Neural crest cell (in vitro differentiated cells): ENCODE measurements around the gene DPH2. TPM values are rescaled to one million over a fixed set of nuclear protein-coding genes. Genes with fewer than 3 reads are reported as not detected.

Experiments used
- DNase-seq: peaks from one replicate; pipeline ENCODE4 v3.0.0; 2021; ENCODE audit warnings: low read depth, mixed read lengths, low spot score
- H3K27ac Mint-ChIP-seq: one replicate; pipeline ENCODE4 v1.8.0; 2021; ENCODE audit warnings: mild to moderate bottlenecking, mixed read lengths; ENCODE audit not compliant: unreplicated experiment
- H3K27me3 Mint-ChIP-seq: 2 replicates; pipeline ENCODE4 v1.8.0; 2021; ENCODE audit warnings: low read depth, mild to moderate bottlenecking, mixed read lengths
- H3K36me3 Mint-ChIP-seq: 2 replicates; pipeline ENCODE4 v1.8.0; 2021; ENCODE audit warnings: low read depth, mild to moderate bottlenecking, mixed read lengths
- H3K4me1 Mint-ChIP-seq: 2 replicates; pipeline ENCODE4 v1.8.0; 2021; ENCODE audit warnings: mixed read lengths
- H3K4me3 Mint-ChIP-seq: one replicate; pipeline ENCODE4 v1.8.0; 2021; ENCODE audit warnings: mild to moderate bottlenecking, mixed read lengths
- H3K9me3 Mint-ChIP-seq: 2 replicates; pipeline ENCODE4 v1.8.0; 2021; ENCODE audit warnings: mixed read lengths
- long read RNA-seq: library from polyadenylated mRNA; unstranded; transcript quantifications from one replicate; pipeline ENCODE4 v2.0.0, GENCODE V29; 2020
- total RNA-seq: library from RNA; stranded (reverse); gene quantifications from 2 replicates; pipeline ENCODE4 v1.2.1, GENCODE V29; 2021
- TF ChIP-seq, protein P1 (sequence below): fragments of 200-600 bp; sonication (generic); conservative IDR thresholded peaks from 2 replicates; pipeline ENCODE4 v1.5.0; 2021; ENCODE audit warnings: antibody characterized with exemption, mild to moderate bottlenecking

The DPH2 gene, protein sequence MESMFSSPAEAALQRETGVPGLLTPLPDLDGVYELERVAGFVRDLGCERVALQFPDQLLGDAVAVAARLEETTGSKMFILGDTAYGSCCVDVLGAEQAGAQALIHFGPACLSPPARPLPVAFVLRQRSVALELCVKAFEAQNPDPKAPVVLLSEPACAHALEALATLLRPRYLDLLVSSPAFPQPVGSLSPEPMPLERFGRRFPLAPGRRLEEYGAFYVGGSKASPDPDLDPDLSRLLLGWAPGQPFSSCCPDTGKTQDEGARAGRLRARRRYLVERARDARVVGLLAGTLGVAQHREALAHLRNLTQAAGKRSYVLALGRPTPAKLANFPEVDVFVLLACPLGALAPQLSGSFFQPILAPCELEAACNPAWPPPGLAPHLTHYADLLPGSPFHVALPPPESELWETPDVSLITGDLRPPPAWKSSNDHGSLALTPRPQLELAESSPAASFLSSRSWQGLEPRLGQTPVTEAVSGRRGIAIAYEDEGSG
- 32.7 and 34.4 TPM in 2 replicates for total RNA-seq
- long read RNA-seq, transcript DPH2-201 (6 exons, 2,472 nt) = major isoform, 12 of 28 reads
- long read RNA-seq, partial matches to known transcripts = 6 of 28 reads
- long read RNA-seq, other reads (novel, unspliced or antisense) = 7 of 28 reads

DNA sequence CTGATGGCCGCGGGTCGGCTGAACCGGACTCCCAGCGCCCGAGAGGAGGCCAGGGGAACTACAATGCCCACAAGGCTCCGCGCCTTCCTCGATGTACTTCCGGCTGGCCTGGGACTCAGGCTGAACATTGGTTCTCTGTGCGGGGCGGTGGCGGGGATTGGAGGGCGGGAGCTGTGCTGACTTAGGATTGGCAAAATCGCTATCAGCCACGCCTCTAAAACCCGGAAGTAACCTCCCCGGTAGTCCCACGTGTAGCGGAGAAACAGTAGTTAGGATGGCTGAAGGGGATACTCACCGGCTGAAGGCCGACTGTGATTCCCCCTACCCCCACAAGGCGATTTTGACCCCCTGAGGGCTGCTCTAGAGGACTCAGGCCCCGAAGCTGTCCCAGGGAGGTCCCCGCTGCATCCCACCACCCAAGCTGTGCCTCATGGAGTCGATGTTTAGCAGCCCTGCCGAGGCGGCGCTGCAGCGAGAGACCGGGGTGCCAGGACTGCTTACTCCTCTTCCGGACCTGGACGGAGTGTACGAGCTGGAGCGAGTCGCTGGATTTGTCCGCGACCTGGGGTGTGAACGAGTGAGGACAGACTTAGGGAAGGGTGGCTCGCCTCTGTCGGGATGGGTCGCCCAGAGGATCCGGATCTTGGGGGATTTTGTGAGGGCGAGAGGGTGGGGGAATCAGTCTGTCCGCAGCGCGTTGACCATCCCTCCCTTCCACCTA is at the start of gene DPH2:
DPH2 (plus strand) TSS at position 265 of the 721 bp plus-strand sequence; CDS start at position 431, 166 bp downstream.
- TF ChIP-seq, protein P1, sequence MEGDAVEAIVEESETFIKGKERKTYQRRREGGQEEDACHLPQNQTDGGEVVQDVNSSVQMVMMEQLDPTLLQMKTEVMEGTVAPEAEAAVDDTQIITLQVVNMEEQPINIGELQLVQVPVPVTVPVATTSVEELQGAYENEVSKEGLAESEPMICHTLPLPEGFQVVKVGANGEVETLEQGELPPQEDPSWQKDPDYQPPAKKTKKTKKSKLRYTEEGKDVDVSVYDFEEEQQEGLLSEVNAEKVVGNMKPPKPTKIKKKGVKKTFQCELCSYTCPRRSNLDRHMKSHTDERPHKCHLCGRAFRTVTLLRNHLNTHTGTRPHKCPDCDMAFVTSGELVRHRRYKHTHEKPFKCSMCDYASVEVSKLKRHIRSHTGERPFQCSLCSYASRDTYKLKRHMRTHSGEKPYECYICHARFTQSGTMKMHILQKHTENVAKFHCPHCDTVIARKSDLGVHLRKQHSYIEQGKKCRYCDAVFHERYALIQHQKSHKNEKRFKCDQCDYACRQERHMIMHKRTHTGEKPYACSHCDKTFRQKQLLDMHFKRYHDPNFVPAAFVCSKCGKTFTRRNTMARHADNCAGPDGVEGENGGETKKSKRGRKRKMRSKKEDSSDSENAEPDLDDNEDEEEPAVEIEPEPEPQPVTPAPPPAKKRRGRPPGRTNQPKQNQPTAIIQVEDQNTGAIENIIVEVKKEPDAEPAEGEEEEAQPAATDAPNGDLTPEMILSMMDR = no peak
- H3K36me3 Mint-ChIP-seq = no peaks in the 10 kb centered on the region
- no peaks in the 10 kb centered on the region for H3K9me3 Mint-ChIP-seq
- no peaks in the 10 kb centered on the region for H3K27me3 Mint-ChIP-seq
- H3K4me1 Mint-ChIP-seq = peaks cover 30% of the 10 kb centered on the region
- peak; percentile 88 for DNase-seq
- peak within 1 kb of the TSS; percentile 98 for H3K4me3 Mint-ChIP-seq
- H3K27ac Mint-ChIP-seq = peak within 1 kb of the TSS; percentile 94

DNA sequence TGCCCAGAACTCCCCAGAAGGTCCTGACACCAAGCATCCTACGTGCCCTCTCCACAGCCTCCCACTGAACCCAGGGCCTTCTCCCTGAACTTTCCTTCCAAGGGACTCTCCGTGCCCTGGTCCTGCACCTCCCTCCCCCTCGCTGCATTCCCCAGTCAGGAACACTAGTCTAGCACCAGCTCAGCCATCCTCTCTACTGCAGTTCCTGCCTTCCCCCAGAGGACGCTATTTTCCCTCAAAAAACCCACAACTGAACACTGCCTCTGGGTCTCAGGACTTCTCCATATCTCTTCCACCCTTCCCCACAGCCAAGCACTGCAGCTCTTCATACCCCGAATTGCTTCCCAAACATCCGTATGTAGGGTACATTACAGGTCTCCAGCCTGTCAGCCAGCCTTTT is 48.8 kb upstream of the DPH2 start:
- TF ChIP-seq, protein P1 = no peak
- H3K4me3 Mint-ChIP-seq = no peak overlapping the region
- no peaks in the 10 kb centered on the region for H3K9me3 Mint-ChIP-seq
- peaks cover 8% of the 10 kb centered on the region for H3K36me3 Mint-ChIP-seq
- no peak for DNase-seq
- no peaks in the 10 kb centered on the region for H3K4me1 Mint-ChIP-seq
- H3K27ac Mint-ChIP-seq = no peak overlapping the region
- no peaks in the 10 kb centered on the region for H3K27me3 Mint-ChIP-seq

DNA sequence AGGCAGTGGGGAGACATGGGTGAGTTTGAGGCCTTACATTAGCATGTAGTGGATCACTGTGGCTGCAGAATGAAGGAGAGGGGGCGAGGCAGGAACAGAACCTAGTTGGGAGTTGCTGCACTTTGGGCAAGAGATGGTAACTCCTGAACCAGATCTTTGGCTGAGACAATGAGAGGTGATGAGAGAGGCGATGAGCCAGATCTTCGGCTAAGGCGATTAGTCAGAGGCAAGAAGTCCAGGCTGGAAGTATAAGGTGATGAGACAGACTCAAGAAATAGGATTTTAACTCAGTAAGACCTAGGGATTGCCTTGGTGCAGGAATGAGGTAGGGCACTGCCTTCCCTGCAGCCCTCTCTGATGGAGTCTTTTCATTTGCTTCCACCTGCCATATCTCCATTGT is 45.3 kb upstream of the DPH2 start:
- DNase-seq = no peak
- peaks cover 8% of the 10 kb centered on the region for H3K36me3 Mint-ChIP-seq
- no peak overlapping the region for H3K4me3 Mint-ChIP-seq
- TF ChIP-seq, protein P1 = no peak
- no peak overlapping the region for H3K27ac Mint-ChIP-seq
- no peaks in the 10 kb centered on the region for H3K4me1 Mint-ChIP-seq
- H3K9me3 Mint-ChIP-seq = no peaks in the 10 kb centered on the region
- no peaks in the 10 kb centered on the region for H3K27me3 Mint-ChIP-seq

DNA sequence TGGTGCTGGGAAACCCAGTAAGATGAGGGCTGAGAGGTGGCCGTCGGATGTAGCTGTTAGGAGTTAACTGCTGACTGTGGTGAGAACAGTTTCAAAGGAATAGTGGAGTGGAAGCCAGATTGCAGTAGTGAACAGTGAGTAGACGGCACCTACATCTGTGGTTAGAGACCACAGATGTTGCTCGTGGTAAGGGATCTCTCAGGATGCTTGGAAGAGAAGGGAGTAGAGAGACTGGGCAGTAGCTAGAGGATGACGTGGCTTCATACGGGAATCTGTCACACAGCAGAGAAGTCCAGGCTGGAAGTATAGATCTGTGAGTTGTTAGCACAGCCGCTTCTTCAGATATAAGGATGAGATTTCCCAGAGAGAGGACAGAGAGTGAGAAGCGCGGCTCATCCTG is 44.0 kb upstream of the DPH2 start:
- Mint-ChIP-seq H3K4me3 (no peak overlapping the region), H3K27ac (no peak overlapping the region), H3K9me3 (no peaks in the 10 kb centered on the region), H3K4me1 (no peaks in the 10 kb centered on the region), H3K36me3 (peaks cover 8% of the 10 kb centered on the region), H3K27me3 (no peaks in the 10 kb centered on the region)
- TF ChIP-seq, protein P1 = no peak
- no peak for DNase-seq

DNA sequence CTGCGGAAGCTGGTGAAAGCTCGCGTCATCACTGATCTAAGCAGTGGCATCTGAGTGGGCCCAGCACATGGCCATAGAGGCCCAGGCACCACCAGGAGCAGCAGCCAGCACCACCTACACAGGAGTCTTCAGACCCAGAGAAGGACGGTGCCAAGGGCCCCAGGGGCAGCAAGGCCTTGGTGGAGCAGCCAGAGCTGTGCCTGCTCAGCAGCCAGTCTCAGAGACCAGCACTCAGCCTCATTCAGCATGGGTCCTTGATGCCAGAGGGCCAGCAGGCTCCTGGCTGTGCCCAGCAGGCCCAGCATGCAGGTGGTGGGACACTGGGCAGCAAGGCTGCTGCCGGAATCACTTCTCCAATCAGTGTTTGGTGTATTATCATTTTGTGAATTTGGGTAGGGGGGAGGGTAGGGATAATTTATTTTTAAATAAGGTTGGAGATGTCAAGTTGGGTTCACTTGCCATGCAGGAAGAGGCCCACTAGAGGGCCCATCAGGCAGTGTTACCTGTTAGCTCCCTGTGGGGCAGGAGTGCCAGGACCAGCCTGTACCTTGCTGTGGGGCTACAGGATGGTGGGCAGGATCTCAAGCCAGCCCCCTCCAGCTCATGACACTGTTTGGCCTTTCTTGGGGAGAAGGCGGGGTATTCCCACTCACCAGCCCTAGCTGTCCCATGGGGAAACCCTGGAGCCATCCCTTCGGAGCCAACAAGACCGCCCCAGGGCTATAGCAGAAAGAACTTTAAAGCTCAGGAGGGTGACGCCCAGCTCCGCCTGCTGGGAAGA is 39.5 kb upstream of the DPH2 start:
- no peak overlapping the region for H3K27ac Mint-ChIP-seq
- no peak overlapping the region for H3K4me3 Mint-ChIP-seq
- H3K9me3 Mint-ChIP-seq = no peaks in the 10 kb centered on the region
- peaks cover 35% of the 10 kb centered on the region for H3K27me3 Mint-ChIP-seq
- no peak for DNase-seq
- H3K4me1 Mint-ChIP-seq = peaks cover 16% of the 10 kb centered on the region
- TF ChIP-seq, protein P1 = peak; percentile 49
- peaks cover 5% of the 10 kb centered on the region for H3K36me3 Mint-ChIP-seq
